SIG-M5 (cell line): ENCODE results near the gene MRPL54.
"Not testable (repeated sequence)": the region's sequence is repeated elsewhere in the genome, so short reads cannot be mapped to it uniquely, and the experiment has no call there.

Experiments used
- DNase-seq: peaks from one replicate; lab custom pipeline; 2025; lab: John Stamatoyannopoulos, UW

The MRPL54 gene

DNA sequence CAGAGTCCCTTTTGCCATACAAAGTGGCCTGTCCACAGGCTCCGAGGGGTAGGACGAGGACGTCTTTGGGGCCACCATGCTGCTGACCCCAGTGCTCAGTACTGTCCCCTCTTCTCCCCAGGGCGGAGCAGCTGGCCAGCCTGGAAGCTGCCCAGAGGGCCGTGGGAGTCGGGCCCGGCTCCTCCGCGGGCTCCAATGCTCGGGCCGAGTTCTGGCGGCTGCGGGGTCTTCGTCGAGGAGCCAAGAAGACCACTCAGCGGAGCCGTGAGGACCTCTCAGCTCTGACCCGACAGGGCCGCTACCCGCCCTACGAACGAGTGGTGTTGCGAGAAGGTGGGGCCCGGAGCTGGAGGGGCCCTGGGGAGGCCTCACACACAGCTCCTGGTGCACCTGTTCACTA, 22.1 kb upstream of the MRPL54 start:
- no peak for DNase-seq

DNA sequence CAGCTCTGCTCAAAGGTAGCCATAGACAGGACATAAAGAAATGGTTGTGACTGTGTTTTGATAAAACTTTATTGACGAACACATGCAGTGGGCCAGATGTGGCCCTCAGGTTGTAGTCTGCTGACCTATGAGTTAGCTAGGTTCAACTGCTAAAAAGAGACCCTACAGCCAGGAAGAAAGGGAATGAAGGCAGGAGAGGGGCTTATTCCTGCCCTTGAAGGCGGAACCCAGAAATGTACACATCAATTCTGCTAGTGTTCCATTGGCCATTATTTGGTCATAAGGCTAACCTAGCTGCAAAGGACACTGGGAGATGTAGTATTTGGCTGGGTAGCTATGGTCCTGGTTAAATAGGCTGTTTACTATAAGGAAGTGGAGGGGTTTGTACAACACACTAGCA, 19.0 kb upstream of the MRPL54 start:
- no peak for DNase-seq

DNA sequence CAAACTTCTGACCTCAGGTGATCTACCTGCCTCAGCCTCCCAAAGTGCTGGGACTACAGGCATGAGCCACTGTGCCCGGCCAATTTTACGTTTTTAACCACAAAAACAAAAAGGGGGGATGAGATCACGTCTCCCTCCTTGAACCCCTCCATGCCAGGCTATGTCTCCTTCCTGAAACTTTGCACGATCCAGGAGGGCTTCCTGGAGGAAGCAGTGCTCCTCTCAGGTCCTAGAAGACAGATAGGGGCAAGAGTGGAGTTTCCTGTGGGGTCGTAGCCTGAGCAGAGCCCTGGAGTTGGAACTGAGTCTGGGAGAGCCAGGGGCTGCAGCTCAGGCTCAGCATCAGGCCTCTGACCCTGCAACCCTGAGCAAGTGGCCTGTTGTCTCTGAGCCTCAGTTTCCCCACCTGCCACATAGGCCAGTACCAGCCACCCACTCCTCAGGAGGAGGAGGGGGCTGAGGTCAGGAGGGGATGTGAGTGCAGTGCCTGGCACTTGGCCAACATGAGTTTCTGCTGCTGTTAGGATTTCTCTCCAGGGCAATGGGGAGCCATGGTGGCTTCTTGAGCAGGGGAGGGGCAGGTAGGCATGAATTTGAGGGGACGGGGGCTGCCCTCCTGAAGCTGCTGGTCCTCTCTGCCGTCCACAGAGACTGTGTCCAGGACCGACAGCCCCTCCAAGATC, 17.0 kb upstream of the MRPL54 start:
- DNase-seq: no peak

DNA sequence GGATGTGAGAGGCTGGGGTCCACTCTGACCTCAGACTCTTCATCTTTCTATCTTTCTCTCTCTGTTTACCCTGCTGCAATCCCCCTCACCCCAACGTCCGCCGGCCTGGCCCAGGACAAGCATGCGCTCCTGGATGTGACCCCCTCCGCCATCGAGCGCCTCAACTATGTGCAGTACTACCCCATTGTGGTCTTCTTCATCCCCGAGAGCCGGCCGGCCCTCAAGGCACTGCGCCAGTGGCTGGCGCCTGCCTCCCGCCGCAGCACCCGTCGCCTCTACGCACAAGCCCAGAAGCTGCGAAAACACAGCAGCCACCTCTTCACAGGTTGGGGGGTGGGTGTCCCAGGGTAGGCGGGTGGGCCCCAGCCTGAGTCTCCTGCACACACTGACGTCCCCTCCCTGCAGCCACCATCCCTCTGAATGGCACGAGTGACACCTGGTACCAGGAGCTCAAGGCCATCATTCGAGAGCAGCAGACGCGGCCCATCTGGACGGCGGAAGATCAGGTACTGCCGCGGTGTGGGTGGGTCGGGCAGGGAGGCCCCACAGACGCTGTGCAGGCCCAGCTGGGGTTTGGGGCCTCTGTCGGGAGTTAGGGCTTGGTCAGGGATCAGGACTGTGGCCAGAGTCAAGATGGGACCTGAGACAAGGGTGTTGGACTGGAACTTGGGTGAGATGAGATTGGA, 16.0 kb upstream of the MRPL54 start:
- no peak for DNase-seq

DNA sequence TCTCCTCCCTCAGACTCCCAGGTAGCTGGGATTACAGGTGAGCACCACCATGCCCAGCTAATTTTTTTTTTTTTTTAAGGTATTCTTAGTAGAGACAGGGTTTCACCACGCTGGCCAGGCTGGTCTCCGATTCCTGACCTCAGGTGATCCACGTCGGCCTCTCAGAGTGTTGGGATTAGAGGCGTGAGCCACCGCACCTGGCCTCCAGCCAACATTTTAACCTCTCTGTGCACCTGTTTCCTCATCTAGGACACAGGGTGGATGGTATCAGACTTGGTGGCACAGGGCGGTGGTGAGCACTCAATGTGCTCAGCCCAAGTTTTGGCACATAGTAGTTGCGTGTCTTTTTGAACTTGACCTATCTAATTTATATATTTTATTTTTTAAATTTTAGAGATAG, 13.5 kb upstream of the MRPL54 start:
- no peak for DNase-seq

DNA sequence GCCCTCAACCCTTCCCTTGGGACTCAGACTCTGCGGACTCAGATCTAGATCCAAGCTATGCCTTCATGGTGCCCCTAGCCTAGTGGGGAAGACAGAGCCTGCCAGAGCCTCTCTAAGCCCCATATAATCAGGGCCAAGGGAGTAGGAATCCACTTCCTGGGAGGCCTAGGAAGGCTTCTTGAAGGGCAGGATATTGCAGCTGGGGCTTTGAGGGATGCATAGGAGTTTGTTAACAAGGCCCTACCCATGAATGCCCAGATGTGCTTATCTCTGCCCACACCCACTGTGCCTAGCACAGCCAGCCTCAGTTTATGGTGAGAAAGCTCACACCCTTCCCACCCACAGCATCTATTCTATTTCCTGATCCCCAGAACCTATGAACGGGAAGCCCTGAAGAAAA, 12.3 kb upstream of the MRPL54 start:
- DNase-seq: no peak

DNA sequence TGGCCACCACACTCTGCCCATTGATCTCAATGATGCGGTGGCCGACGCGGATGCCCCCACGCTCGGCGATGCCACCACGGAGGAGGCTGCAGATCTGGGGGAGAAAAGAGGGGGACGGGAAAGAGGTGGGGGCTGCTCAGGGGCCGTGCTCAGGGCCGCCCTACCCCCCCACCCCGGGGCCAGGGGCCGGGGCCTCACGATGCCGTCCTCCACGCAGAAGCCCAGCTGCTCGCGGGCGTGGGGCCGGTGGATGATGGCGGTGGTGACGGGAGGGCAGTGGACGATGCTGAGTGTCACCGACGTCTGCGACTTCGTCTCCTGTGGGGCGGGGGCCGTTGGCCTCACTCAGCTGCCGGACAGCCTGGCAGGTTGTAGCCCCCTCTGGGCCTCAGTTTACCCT, 11.2 kb upstream of the MRPL54 start:
- DNase-seq: no peak

DNA sequence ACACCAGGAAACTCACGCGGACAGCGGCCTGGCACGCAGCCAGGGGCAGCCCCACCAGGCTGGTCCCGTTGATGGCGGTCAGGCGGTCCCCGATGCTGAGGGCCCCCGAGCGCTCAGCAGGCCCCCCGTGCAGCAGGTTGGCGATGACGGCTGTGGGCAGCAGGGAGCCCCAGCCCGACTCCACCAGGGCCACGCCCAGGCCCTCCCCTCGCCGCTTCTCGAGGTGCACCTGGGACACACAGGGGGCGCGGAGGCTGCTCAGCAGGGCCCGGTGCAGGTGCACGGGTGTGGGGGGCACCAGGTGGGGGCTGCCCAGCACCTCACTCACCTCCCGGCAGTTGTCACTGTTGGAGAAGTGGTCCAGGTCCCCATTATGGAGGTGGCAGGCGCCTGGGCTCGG, 10.0 kb upstream of the MRPL54 start:
- DNase-seq: no peak

DNA sequence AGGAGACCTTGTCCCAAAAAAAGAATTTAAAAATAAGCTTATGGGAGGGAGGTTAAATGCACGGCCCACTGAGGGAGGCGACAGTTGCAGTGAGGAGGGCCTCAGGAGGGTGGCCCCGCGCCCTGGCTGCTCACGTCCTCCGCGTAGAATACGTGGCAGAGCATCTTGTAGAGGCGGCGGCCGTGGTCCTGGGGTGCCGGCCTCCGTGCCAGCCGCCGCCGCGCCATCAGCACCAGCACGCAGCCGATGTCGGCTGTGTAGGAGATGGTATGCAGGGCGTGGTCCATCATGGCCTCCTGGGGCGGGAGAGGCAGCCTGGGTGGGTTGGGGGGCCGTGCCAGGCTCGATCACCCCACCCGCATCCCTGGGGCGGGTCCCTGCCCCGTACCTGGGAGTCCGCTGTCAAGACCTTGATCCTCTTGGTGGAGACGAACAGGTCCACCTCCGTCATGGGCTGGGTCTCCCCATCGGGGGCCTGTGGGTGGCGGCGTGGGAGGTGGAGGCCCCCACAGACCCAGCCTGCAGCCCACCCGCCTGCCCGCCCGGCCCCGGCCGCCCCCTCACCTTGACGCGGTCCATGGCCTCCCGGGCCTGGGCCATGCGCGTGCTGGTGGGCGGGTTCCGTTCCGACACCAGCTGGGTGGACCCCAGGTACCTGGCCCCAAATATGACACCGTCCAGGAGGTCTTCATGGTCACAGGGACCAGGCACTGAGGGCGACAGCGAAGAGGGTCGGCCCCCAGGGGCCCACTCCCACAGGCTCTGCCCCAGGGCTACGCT, 8.7 kb upstream of the MRPL54 start:
- DNase-seq: no peak

DNA sequence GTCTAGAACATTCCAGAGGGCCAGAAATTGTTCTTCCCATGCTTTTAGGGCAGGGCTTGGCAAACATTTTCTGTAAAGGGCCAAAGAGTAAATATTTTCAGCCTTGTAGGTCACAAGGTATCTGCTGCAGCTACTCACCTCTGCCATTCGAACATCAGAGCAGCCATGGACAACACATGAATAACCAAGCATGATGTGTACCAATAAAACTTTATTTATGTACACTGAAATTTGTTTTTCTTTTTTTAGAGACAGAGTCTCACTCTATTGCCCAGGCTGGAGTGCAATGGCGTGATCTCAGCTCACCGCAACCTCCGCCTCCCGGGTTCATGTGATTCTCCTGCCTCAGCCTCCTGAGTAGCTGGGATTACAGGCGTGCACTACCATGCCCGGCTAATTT, 4.8 kb upstream of the MRPL54 start:
- DNase-seq: not testable (repeated sequence)

DNA sequence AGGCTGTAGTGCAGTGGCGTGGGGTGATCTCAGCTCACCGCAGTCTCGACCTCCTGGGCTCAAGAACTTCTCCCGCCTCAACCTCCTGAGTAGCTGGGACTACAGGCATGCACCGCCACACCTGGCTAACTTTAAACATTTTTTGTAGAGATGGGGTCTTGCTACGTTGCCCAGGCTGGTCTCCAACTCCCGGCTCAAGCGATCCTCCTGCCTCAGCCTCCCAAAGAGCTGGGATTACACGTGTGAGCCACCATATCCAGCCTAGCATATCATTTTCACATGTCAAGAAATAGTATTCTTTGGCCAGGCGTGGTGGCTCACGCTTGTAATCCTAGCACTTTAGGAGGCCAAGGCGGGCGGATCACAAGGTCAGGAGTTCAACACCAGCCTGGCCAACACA, 4.2 kb upstream of the MRPL54 start:
- DNase-seq: not testable (repeated sequence)

DNA sequence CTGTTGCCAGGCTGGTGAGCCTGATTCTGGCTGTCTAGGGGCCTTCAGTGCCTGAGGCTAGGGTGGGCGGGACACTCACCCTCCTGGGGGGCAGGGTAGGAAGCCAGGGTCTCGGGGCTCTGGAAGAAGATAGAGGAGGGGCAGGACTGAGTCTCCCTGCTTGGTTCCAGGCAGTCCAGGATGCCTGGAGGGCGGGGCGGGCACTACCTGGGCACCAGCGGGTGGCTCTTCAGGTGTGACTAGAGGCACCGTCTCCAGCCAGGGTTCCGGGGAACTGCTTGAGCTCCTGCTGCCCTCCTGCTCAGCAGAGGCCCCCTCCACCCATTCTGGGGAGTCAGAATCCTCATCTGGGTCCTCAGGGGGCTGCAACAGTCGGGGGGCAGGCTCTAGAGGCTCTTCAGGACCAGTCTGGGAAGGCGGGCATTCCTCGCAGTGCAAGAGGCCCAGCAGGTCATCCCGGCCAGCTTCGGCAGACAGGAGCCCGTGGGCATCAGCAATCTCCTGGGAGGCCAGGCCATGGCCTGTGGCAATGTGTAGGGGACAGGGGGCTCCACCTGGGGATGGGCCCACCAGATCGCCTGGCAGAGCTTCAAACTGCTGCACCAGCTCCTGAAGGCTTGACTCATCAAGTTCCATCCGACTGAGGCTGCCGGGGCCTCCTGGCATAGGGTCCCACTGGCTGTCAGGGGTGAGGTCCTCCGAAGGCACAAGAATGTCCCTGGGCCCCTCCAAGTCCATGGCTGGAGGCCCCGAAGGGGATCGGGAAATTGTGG, 2.8 kb upstream of the MRPL54 start:
- no peak for DNase-seq

DNA sequence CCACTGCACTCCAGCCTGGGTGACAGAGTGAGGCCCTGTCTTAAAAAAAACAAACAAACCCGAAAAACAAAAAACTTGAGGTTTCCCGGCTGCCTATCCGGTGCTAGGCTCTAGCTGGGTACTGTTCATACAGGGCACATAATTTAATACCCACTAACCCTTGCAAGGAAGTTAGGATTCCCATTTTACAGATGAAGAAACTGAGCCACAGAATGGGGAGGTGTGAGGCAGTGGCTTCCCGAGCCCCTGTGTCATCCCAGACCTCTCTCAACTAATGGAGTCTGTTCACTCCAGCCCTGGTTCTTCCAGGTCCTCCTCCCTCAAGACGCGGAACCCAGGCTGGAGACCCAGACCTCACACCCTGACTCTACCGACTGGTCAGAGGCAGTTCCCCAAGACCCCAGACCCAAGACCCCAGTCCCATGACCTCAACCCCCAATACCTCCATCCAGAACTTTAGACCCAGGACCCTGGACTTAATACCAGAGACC, 1.6 kb upstream of the MRPL54 start:
- no peak for DNase-seq

DNA sequence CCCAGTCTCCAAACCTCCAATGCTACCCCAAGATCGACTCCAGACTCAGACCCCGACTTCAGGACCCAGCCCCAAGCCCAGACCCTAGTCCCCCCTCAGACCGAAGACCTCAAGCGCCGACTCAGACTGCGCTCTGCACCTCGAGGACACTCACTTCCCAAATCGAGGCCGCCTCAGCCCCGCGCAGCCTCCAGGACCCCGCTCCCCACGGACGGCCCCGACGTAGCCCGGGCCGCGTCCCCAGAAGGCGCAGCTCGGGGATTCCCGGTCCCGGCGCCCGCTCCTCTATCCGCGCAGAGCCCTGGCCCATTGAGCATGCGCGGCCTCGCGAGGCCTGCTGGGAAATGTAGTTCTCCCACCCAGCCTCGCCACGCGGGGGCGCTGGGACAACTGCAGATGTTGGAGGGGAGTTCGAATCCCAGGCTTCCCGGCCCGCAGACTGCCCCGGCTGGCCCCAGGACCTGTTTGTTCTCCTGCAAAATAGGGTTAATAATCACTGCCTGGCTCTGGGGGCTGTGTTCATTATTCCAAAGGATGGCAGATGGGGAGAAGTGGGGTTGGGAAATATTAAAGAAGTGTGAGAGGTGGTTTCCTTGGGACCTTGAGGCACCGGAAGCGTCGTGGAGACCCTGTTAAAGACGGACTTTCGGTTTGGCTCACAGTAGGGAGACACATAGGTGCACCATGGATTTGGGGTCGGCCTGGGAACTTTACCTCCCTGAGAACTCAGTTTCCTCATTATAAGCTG, 926 bp upstream of the MRPL54 start, which contains the start of gene APBA3:
Gene APBA3, minus strand, starts transcription at position 311 of the 748 bp plus-strand sequence. CDS start 1,428 bp downstream, outside the sequence.
- DNase-seq: no peak

DNA sequence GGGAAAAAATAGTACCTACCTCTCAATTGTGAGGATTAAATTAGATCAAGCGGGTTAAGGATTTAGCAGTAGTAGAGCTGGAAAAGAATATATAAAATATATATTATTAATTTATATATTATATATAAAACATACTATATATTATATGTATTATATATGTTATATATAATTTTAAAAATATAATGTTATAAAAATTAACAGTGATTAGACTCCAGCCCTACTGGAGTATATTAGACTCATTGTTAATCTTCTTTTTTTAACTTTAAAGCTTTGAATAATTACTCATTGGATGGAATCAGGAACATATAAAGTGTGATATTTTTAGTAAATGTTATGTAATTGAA, 380 bp upstream of the MRPL54 start:
- no peak for DNase-seq

DNA sequence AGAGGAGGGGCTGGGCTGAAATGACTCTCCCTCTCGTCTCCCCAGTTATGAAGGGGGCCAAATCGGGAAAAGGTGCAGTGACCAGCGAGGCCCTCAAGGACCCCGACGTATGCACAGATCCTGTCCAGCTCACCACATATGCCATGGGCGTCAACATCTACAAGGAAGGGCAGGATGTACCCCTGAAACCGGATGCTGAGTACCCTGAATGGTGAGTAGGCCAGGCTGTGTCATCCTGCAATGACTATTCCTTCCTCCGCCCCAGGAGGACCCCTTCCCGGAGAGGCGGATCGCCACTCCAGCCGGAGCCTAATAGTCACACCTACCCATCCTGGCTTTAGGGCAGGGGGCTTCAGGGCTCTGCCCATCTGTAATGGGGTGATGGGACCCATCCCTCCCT, 2.6 kb downstream of the MRPL54 start:
- no peak for DNase-seq

DNA sequence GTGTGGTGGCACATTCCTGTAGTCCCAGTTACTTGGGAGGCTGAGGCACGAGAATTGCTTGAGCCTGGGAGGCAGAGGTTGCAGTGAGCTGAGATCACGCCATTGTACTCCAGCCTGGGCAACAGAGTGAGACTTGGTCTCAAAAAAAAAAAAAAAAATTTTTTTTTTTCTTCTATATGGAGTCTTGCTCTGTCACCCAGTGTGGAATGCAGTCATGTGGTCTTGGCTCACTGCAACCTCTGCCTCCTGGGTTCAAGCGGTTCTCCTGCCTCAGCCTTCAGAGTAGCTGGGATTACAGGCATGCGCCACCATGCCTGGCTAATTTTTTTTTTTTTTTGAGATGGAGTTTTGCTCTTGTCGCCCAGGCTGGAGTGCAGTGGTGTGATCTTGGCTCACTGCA, 3.3 kb downstream of the MRPL54 start:
- not testable (repeated sequence) for DNase-seq

DNA sequence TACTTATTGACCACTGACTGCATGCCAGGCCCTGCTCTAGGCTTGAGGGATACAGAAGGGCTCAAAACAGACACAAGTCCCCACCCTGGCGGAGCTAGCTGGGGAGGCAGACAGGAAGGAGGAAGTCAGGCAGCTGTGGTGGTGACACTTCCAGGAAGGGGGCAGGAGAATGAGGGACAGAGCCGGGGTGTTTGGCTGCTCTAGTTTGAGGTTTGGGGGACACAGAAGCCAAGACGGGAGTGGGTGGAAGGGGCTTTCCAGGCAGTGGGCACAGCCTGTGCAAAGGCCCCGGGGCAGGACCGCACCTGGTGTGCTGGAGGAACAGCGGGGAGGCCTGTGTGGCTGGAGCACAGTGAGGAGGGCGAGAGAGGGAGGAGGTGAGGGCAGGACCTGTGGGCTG, 4.0 kb downstream of the MRPL54 start:
- no peak for DNase-seq

DNA sequence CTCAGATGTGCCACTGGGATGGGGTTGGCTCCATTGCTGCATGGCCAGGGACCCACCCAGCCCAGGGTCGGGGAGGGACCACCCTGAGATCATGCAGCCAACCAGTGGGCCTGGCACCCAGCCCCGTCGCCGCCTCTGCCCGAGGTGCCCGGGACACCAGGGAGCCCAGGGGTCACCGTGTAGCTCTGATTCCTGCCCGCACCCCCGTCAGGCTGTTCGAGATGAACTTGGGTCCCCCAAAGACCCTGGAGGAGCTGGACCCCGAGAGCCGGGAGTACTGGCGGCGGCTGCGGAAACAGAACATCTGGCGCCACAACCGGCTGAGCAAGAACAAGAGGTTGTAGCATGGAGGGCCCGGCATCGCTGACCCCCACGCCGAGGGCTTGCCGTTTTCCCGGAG, 4.6 kb downstream of the MRPL54 start:
- DNase-seq: no peak

DNA sequence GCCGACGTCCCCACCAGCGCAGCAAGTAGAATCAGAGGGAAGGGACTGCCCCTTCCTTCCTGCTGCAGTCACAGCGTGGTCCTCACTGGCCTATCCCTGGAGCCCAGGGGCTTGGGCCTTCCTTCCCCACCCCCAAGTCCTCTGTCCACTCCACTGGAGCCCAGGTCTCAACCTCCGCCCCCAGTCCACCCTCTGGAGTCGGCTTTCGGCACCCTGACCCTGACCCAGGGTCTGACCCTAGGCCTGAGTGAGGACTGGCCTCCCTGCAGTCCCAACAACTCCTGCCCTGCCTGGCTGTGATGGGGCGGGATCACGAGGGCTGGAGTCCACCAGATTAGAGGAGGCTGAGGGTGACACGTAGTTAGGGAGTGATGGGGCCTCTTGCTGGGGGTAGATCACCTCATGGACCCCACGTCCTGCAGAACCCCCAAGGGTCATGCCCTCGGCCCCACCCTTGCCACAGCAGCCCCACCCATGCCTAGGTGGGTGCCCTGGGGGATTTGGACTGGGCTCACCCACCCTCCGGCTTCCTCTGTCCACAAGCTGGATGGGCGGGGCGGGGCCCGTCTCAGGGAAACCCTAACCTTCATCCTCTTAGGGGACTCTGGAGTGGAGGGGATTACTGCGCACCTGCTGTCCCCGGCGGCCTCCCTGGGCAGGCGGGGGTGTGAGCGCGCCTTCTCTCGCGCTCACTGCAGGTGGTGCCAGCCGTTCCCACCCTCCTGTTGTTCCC, 5.7 kb downstream of the MRPL54 start:
- DNase-seq: no peak

DNA sequence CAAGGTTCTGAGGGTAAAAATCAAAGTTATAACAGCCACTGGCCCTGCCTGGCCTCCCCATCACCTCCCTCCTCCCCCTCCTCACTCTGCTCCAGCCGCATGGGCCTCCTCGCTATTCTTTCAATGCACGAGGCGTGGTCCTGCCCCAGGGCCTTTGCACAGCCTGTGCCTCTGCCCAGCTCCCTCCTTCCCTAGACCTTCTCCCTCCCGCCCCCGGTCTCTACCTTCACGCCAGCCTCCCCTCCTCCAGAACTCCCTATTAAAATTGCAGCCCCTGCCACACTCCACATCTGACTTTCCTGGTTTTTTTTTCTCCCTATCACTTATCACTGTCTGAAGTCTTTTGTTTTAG, 6.2 kb downstream of the MRPL54 start:
- DNase-seq: no peak
